Stimulated activated CD8-positive, alpha-beta memory T cell treated with anti-CD3 and anti-CD28 coated beads, Interleukin-12 subunit alpha, Interleukin-12 subunit beta, amount 100 ng/mL, for 24 hours (primary cell): ENCODE data around the gene ITGB6.
"Not testable (repeated sequence)": the region's sequence is repeated elsewhere in the genome, so short reads cannot be mapped to it uniquely, and the experiment has no call there.

Experiments used
- DNase-seq: peaks from one replicate; pipeline ENCODE4 v3.0.0-alpha.2; 2020; ENCODE audit errors: extremely low read depth

ITGB6 gene

GRCh38 chr2:160181146-160181836, 18.8 kb downstream of the ITGB6 start:
- not testable (repeated sequence) for DNase-seq

DNA sequence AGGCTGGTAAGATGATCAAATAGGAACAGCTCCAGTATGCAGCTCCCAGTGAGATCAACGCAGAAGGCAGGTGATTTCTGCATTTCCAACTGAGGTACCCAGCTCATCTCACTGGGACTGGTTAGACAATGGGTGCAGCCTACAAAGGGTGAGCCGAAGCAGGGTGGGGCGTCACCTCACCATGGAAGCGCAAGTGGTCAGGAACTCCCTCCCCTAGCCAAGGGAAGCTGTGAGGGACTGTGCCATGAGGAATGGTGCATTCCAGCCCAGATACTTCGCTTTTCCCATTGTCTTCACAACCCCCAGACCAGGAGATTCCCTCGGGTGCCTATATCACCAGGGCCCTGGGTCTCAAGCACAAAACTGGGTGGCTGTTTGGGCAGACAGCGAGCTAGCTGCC, 19.4 kb downstream of the ITGB6 start:
- DNase-seq, result not testable (repeated sequence)

DNA sequence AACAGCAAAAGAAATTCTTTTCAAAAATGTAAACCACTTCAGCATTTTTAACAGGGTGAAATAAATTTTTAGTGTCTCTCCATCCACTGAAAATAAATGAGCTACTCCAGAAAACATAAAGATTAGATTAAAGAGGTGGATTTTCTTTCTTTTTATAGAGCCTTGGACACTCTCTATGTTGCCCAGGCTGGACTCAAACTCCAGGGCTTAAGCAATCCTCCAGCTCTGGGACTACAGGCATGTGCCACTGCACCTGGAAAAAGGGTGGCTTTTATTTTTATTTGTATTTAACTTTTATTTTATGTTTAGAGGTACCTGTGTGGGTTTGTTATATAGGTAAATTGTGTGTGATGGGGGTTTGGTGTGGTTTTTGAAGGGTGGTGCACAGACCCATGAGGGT, 19.9 kb downstream of the ITGB6 start:
- no peak for DNase-seq

DNA sequence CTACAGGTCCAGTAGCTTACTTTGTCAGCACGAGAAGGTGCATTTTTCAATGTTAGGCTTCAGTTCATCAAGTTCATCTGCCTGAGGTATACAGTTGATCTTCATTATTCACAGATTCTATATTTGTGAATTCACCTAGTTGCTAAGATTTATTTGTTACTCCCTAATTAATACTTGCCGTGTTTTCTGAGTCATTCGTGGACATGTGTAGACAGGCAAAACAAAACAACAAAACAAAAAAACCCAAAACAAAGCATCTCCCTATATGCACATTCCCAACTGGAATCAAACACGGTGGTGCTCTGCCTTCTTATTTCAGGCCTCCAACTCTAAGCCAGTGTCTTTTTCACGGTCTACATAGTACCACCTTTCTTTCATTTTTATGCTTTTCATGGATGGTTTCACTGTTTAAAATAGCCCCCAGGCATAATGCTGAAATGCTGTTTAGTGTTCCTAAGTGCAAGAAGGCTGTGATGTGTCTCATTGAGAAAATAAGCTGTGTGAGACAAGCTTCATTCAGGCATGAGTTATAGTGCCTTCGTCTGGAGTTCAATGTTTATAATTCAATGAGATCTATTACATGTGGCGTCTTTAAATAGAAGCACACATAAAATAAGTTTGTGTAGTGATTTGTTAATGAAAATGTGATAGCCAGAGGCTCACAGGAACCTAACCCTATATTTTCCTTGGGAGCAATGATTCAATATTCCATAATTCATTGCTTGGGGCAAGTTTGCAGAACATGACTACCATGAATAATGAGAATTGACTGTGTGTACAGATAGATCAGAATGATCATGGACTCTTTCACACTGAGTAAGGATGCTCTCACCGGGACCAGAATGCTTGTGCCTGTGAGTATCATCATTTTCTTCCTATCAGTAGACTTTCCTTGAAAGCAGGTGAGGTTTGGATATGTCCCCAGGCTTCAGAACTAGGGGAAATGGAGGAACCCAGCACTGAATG, 24.6 kb downstream of the ITGB6 start:
- no peak for DNase-seq

DNA sequence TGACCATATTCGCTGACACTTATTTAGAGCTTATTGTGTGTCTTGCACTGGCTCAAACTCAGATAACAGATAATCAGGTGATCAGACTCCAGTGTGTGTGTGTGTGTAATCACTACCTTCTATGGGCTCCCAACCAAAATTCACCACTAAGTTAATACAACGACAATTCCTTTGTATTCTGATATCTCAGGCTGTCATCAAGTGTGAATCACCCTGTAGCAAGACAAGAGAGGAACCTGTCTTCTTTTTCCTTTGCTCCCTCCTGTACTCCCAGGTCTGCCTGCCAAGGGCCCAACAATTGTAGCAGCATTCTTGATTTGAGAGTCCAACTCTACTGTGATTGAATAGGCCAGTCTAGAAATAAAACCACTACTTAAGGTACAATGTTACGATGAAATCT, 25.8 kb downstream of the ITGB6 start:
- no peak for DNase-seq

GRCh38 chr2:160169988-160170387, 30.1 kb downstream of the ITGB6 start:
- no peak for DNase-seq

GRCh38 chr2:160169471-160169870, 30.6 kb downstream of the ITGB6 start:
- no peak for DNase-seq

GRCh38 chr2:160168878-160169277, 31.2 kb downstream of the ITGB6 start:
- DNase-seq, result no peak

DNA sequence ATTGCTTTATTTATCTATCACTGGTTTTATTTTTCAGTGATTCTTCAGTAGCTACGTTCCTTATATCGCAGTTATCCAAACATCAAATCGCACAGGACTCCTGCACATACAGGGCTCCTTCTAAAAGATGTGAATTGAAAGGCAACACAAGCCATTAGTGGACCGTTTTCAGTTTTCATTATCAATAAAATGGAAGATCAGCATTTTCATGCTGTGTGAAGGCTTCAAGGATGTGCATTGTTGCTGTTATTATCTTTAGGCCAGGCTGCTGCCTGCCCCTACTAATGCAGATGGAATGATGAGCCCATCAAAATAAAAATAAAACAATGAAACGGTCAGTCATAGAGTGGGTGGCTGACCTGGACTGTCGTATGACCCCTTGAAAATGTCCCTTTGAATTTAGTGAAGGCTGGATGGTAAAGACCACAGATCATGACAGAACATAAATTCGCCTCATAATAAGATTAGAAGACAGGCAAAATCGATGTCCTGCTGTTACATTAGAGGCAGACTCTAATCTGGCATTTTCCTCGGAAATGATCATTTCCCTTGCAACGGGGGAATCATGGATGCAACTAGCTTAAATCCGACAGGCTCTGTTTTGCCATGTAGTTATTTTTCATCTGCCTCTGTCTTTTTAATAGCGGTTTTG, 32.9 kb downstream of the ITGB6 start:
- no peak for DNase-seq

DNA sequence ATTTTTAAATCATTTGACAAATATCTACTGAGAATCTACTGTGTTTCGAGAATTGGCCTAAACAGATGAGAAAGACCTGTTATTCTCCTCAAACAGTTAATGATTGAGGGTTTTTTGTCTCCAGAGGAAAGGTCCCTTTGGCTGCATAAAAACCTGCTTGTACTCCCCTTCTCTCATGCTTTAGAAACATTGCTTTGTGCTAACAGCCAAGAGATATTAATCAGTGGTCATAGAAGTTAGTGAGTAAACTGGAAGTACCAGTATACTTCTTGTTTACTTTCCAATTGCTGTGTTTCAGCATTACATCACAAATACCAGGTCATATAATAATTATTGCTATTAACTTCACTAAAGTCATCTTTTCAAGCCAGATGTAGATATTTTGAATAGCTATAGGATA, 34.1 kb downstream of the ITGB6 start:
- DNase-seq, result no peak

DNA sequence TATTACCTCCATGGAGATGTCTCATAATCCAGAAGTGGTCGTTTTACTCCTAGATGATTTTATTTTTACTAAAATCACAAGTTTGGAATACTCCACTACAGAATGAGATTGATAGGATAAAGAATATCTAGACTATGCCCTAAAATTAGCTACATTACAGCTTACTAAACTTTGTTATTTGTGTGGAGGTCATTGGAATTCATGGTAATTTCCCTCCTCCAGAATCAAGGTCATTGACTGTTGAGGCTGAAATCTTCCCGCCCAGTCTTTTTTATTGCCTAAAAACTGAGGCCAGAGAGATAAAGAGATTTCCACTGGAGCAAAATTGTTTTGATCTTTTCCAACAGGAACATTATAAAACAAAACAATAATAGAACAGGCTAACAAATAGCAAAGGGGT, 35.0 kb downstream of the ITGB6 start:
- no peak for DNase-seq

- DNase-seq, result no peak
These were observed 41.9 kb downstream of the ITGB6 start for GRCh38 chr2:160157861-160158829.

DNA sequence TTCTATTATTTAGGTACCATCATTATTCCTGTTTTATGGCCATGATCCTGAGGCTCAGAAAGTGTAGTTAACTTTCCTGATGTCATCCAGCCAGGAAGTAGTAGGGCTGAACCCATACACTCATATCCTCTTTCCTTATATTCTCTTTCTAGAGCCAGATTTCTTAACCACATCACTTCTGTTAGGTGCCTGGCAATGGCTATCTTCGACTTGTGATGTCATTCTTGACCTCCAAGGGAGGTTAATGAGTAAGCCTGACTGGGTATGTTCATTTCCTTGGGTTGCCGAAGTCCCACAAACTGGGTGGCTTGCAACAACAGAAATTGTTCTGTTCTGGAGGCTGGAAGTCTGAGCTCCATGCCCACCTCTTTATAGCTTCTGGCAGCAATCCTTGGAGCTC, 43.4 kb downstream of the ITGB6 start:
- no peak for DNase-seq

DNA sequence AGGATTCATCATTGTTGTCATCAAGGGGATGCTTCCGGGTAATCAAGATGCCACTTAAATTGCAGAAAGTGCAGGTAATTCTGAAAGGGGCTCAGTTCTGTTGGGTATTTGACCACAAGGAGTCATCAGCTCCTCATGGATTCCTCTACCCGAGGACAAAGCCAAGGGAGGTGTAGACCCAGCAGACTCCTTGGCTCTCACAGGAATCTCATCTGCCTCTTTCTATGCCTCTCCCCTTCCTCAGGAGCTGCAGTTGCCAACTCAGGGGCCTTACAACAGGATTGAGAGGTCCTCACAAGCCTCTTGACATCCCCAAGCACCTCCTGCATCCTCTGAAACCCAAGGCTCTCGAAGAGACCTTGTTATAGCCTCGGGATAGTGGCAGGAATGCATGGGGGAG, 44.0 kb downstream of the ITGB6 start:
- DNase-seq, result no peak

DNA sequence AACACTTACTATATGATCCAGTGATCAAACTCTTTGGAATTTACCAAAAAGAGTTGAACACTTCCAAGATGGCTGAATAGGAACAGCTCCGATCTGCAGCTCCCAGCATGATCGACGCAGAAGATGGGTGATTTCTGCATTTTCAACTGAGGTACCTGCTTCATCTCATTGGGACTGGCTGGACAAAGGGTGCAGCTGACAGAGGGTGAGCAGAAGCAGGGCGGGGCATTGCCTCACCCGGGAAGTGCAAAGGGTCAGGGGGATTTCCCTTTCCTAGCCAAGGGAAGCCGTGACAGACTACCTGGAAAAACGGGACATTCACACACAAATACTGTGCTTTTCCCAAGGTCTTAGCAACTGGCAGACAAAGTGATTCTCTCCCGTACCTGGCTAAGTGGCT, 51.7 kb downstream of the ITGB6 start:
- DNase-seq, result not testable (repeated sequence)

GRCh38 chr2:160145471-160145870, 54.6 kb downstream of the ITGB6 start:
- DNase-seq, result no peak

DNA sequence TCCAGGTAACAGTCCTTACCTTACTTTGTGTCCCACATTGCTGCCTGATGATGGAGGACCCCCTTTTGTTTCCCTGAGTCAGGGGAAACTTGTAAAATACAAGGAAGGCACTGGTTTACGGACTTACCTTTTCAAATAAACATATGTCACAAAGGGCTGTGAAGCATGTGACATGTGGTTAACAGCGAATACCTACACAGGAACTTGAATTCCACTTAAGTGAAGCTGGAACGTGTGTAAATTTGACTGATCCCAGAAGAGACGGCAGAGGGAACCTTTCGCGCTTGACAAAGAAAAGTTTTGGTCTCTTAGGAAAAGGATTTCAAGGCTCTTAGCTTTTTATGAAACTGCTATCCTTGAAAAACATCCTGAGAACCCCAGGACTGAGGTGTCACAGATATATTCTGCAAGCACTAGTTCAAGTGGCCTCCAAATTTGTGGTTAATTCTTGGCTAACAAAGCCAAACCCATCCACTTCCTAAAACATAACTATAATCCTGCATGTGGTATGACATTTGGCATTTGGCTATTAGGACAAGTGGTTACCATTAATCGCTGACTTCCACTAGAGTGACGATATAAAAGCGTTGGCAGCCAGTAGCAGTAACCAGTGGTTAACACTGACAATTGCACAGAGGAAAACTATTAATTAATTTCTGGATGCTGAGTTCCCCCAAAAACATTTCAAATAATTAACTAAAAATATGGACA, 55.6 kb downstream of the ITGB6 start:
- DNase-seq, result no peak

- no peak for DNase-seq
These were observed 57.6 kb downstream of the ITGB6 start for GRCh38 chr2:160142472-160142871.

- no peak for DNase-seq
These were observed 58.2 kb downstream of the ITGB6 start for GRCh38 chr2:160141912-160142311.

- DNase-seq, result no peak
These were observed 58.7 kb downstream of the ITGB6 start for GRCh38 chr2:160141419-160141818.

GRCh38 chr2:160140471-160140870, 59.6 kb downstream of the ITGB6 start:
- no peak for DNase-seq
